GM21515 (cell line): ENCODE results near the gene PHTF2.
A peak's percentile ranks its signal among the peaks of the same experiment; 100 is the strongest.

ENCODE experiments used
- ATAC-seq: cut with Tn5 transposase; IDR thresholded peaks from one replicate; pipeline ENCODE4 v1.9.1; 2021; ENCODE audit not compliant: unreplicated experiment

The PHTF2 gene

GRCh38 chr7:77791956-77792355 lies 6.6 kb upstream of the PHTF2 start:
- no peak for ATAC-seq

DNA sequence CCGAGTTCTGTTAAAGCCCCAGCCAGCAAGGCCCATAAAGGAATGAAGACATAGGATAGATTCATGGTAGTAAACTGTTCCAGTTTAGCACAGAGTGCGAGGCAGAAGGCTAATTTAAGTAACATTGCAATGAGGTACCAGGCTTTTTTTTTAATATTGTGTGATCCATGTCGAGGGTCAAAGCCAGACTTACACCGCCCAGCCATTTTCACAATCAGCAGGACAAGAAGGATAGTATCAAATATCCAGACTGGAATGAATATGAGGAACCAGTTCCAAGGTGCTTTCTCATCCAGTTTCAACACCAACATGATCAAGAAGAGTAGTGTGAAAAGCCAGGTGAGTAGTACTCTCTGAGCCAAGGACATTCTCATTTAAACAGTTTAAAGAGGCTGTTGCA lies 4.6 kb upstream of the PHTF2 start:
- no peak for ATAC-seq

DNA sequence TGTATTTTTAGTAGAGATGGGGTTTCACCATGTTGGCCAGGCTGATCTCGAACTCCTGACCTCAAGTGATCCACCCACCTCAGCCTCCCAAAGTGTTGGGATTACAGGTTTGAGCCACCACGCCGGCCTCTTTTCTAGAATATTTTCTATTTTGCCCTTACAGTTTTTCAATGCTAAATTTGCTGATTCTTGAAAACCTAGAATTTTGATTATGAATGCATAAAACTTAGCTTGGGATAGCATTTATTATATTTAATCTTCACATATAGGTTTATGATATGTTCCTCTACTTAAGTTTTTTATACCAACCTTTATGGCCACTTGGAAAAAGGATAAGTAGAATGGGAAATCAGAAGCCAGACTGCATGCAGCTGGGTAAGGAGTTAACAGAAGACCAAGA lies 2.5 kb upstream of the PHTF2 start:
- no peak for ATAC-seq

DNA sequence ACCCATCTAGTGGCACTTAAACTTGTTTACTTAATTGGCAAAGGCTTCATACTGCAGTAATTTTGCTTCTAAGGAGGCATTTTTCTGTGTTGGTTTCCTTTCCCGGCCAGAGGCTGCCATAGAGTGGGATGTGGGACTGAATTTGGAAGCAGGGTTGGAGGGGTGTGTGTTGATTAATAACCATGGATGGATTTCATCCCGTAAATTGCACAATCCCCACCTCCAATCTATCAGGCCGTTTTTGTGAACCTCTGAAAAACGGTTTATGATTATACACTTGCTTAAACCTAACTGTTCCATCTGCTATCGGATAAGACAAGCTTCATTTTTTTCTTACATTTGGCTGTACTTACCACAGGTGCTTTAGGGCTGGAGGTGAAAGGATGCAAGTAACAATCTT lies 1.6 kb upstream of the PHTF2 start:
- no peak for ATAC-seq

- peak; percentile 28 for ATAC-seq
Observed at GRCh38 chr7:77797734-77798393, 709 bp upstream of the PHTF2 start.

GRCh38 chr7:77799078-77799964 lies 748 bp downstream of the PHTF2 start:
- peak; percentile 7 for ATAC-seq

DNA sequence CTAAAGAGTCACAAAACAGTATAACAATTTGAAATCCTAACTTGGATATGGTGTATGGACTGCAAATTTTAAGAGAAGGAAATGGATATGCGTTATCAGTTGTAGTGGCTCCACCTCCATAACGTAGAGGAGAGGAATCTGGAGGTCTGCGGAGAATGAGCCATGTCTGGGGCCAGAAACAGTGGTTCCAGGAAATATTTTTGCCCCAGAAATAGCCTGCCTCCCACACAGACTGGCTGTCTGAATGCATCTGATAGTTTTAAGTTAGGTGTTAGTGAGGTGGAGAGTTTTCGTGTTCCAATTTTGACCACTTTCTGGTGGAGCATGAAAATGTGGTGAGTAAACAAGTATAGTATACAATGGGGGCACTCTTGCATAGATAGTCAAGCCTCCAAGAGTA lies 1.6 kb downstream of the PHTF2 start:
- no peak for ATAC-seq

DNA sequence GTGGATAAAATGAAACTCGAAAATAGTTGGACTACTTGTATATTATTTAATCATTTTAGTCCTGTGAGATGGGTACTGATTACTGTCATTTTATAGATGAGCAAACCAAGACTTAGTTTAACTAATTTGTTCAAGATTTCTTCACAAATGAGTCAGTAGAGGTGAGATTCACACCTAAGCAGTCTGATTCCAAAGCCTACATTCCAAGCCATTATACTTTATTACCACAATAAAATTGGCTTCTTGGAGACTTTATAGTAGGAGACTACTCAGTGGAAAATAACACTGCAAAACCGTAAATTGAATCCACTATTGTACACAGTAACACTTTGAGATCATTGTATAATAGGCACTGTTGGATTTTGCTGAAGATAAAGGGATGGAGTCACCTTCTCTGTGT lies 2.2 kb downstream of the PHTF2 start:
- no peak for ATAC-seq

GRCh38 chr7:77802557-77803405 lies 4.2 kb downstream of the PHTF2 start:
- no peak for ATAC-seq

DNA sequence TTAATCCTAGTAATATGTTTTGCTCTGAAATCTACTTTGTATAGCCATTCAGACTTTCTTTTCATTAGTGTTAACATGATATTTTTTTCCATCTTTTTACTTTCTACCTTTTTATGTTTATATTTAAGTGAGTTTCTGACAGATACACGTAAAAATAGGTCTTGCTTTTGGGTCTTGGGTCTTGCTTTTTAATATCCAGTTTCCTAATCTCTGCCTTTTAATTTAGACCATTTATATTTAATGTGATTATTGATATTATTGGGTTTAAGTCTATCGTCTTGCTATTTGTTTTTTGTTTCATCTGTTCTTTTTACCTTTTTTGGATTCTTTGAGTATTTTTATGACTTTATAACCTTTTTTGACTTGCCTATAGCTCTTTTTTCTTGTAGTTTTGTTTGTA lies 7.9 kb downstream of the PHTF2 start:
- ATAC-seq, result no peak

DNA sequence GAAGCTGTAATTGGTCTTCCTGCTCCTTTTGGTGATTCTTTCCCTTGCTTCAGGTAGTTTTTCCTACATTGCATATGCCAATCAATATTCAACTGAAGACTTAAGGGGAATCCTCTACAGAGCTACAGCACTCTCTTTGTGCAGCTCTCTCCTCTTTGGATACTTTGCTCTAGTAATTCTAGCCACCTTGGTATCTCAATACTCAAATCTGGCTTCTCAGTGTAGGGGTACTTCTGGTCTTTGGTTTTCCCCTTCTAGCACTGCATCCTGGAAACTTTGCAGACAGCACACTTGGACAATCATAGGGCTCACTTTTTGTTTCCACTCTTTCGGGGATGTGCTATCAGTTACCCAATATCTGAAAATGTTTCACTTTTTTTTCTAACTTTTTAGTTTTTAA lies 9.9 kb downstream of the PHTF2 start:
- ATAC-seq, result no peak

DNA sequence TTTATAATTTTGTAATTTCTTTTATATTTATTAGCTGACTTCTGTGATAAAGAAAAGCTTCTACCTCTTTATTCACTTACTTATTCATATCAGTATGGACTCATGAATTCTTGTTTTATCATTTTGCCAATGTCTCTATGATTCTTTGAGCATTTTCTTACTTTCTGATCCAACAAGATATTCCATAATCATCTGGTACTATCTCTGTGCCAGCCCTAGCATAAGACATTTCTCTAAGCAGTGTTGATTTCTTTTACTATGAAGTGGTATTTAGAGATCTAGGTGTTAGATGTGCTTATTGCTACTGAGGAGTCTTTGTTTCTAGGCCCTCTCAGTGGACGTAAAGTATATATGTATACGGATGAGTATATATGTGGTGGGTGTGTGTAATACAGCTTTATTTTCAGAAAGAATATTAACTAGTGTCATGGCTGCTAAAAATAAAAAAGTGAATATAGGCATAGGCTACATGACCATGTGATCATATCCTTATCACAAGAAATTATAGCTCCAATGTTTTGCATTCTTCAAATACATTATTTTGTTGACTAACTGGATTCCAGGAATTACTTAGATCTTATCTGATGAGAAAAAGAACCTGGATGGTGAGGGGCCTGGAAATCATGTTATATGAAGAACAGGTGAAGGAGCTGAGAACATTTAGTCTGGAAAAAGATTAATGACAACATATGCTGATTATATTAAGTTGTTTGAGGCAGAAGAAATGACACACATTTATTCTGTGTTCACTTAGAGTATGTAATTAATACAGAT lies 13.1 kb downstream of the PHTF2 start:
- ATAC-seq, result no peak

GRCh38 chr7:77812290-77812685 lies 13.7 kb downstream of the PHTF2 start:
- no peak for ATAC-seq

- no peak for ATAC-seq
Observed at GRCh38 chr7:77813180-77813579, 14.6 kb downstream of the PHTF2 start.

GRCh38 chr7:77819021-77819420 lies 20.4 kb downstream of the PHTF2 start:
- no peak for ATAC-seq

DNA sequence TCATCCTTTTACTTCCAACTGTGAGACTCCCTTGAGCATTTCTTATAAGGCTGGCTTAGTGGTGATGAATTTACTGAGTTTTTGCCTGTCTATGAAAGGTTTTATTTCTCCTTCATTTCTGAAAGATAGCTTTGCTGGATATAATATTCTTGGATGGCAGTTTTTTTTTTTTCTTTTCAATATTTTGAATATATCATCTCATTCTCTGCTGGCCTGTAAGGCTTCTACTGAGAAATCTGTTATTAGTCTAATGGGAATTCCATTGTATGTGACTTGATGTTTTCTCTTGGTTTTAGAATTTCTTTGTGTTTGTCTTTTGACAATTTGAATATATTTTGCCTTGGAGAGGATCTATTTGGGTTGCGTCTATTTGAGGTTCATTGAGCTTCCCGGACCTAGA lies 22.4 kb downstream of the PHTF2 start:
- ATAC-seq, result no peak

- ATAC-seq, result no peak
Observed at GRCh38 chr7:77822269-77822668, 23.7 kb downstream of the PHTF2 start.

GRCh38 chr7:77823787-77824186 lies 25.2 kb downstream of the PHTF2 start:
- ATAC-seq, result peak; percentile 36

DNA sequence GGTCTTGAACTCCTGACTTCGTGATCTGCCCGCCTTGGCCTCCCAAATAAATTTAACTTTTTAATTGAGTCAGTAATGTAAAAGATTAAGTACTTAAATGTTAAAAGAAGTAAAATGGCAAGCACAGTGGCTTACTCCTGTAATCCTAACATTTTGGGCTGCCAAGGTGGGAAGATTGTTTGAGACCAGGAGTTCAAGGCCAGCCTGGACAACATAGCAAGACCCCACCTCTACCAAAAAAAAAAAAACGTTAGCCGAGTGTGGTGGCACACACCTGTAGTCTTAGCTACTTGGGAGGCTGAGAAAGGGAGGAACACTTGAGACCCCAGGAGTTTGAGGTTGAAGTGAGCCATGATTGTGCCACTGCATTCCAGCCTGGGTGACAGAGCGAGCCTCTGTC lies 26.1 kb downstream of the PHTF2 start:
- ATAC-seq, result no peak

GRCh38 chr7:77825131-77825530 lies 26.6 kb downstream of the PHTF2 start:
- no peak for ATAC-seq

DNA sequence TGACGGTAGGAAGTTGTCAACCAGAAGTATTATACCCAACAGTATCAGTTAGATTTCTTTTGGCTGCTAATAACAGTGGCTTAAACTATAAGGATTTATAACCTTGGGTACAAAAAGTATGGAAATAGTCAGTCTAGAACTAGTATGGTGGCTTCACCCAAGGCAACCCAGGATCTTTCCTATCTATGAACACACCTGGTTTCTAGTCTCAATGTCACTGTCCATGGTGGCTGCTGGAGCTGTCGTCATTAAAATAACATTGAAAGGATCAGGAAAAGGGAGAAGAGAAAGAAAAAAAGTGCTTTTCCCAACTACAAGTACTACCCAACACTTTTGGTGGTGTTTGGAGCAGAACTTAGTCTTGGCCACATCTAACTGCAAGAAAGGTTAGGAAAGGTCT lies 27.7 kb downstream of the PHTF2 start:
- no peak for ATAC-seq
